Activated CD4-positive, alpha-beta T cell treated with anti-CD3 and anti-CD28 coated beads, Interleukin-2, amount 50 U/mL, for 24 hours (primary cell): ENCODE measurements around the gene SMOC1.

ENCODE experiments used
- DNase-seq, 2 donors: peaks; one replicate each; pipeline ENCODE4 v3.0.0-alpha.2; 2020; ENCODE audit warnings: low read depth in 1 of 2, low spot score in 1 of 2

Gene SMOC1

DNA sequence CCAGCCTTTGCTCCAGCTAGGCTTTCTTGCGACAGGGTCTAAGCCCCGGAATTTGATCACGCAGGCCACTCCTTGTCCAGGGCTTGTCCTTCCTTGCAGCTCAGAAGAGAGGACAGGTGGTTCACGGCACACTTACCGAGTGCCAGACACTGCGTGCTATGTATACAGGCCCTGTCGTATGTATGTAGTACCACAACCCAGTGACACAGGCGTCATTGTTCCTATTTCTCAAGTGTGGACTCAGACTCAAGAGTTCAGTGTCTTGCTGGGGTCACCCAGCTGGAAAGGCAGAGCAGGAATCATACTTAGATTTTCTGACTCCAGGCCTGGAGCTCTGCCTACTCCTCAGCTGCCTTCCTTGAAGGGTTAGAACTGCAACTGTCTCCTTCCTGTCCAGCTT is 153.9 kb downstream of the SMOC1 start:
- no peak for DNase-seq

DNA sequence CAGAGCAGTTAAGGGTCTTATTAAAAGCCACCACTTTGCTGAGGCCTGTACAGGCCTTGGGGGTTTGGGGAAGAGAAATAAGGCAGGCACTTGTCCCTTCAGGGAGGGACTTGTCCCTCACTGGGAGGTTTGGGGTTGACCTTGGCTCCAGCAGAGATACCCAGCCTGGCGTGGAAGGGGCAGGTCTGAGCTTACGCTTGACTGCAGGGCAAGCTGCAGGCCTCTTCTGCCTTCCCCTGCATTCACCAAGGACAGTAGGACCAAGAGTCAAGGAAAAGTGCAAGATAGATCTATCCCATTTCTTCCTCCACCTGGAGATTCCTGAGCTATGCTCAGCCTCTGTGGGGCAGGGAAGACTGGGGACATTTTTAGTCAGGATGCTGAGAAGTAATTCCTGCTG is 154.3 kb downstream of the SMOC1 start:
- DNase-seq, result no peak

DNA sequence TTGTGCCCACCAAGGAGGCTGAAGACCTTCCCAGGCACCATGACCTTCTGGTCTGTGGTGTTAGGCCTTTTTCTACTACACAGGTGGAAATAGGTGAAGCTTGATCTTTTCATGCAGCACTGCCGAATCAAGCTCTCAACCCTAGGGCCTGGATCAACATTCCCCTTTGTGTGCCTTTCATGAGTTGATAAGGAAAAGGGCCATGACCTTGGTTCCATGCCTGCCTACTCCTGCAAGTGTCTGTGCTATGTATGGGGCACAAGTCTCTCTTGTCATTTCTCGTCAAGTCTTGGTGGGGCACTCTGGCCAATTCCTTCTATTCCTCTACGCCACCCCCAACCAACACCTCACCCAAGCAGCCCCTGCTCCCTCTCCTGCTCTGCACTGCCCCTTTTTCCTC is 155.0 kb downstream of the SMOC1 start:
- DNase-seq, result no peak

DNA sequence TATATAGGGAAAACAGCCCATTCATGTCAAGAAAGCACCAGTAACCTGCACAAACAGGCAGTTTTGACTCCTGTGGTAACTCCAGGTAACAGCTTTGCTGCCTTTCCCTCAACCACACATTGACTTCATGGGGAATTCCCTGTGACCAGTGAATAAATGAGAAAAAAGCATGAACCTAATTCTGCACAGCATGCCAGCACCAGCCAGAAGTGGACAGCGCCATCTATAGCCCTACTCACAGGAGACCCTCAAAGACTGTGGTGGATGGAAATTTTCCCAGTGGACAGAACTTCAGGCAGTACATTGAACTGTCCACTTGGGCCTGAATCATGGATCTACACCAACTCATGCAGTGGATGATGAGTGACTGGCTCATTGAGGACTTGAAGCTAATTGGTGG is 157.4 kb downstream of the SMOC1 start:
- DNase-seq, result no peak

DNA sequence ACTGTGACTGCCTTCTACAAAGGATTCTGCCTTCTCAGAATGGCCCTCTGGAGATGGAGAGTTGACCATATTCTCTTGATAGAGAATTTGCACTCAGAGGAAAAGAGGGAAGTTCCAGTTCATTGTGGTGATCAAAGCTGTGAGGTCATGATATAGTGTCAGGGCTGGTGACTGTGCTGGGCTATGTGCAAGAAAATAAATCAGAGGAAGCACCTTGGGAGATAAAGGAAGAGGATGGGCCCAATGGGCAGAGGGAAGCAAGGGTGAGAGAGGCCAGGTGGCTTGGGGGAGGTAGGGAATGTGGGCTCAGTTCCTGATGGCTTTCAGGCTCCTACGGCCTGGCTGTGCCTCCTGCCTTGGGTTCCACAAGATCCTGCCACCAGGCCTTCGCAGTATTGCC is 163.8 kb downstream of the SMOC1 start:
- no peak for DNase-seq

DNA sequence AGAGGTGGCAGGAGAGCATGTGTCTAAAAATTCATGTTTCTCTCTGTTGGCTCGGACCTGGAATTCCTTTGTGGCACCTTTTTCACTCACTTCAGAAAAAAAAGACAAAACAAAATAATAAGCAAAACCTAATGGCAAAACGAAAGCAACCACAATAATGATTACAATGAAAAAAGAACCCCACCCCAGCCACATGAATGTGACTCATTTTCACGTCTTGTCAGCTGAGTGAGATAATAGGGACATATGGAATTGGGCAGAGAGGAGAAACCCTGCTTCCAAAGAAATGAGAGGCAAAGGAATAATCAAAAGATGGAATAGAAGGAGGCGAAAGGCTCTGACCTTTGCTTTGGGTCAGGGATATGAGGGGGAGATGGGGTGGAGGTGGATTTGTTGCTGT is 166.1 kb downstream of the SMOC1 start:
- DNase-seq, result no peak

DNA sequence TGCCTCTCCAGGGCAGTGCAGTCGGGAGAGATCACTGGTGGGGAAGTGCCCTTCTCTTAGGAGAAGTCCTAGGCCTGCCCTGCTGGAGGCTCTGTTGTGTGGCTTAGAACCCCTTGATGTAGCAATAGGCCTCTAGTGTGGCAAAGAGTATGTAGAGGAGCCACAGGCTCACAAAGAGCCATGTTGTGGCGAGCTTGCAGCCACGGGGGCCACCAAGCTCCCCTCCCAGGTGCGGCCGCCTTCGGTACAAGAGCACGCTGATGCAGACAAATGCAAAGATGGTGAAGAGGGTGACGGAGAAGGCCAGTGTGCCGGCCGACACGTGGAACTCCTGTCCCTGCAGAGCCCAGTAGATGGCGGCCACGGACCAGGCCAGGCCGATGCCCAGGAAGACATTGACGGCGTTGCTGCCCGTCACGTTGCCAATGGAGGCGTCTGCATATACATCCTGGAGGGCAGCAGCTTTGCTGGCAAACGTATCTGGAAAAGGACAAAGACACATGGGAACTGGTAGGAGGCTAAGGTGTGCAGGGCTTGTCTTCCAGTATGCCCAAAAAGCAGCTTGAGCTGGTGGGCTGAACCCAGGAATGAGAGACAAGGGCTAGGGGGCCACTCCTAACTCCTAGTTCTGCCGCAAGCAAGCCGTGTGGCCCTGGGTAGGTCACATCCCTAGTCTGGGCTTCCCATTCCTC is 166.8 kb downstream of the SMOC1 start:
- DNase-seq, result no peak

DNA sequence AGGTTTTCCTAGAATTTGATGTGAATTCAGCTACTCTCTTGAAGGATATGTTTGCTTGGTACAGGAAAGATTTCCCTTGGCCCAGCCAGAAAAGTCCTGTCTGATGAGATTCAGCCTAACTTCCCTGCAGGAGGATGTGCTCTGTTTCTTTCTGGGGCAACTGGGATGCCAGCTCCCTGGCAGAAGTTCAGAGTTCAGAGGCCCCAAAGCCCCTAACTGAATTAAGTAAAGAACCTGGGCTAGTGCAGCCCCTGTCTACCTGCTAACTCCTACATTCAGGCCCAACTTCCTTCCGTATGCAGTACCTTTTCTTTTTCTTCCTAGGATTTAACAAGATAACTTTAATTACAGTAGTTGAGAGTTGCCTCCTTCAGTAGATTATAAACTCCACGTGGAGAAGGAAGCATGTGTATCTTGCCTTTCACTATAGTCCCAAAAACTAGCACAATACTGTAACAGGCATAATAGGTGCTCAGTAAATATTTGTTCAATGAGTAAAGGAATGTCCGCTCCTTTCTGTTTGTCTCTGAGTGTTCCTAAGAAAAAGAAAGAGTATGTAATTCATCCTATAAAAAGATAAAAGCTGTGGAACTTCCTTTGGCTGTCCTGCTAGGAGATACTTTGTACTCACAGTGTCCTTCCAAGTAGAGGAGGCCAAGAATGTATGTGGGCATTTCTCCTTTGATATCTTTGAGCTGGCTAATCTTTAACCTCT is 168.5 kb downstream of the SMOC1 start:
- DNase-seq, result no peak

DNA sequence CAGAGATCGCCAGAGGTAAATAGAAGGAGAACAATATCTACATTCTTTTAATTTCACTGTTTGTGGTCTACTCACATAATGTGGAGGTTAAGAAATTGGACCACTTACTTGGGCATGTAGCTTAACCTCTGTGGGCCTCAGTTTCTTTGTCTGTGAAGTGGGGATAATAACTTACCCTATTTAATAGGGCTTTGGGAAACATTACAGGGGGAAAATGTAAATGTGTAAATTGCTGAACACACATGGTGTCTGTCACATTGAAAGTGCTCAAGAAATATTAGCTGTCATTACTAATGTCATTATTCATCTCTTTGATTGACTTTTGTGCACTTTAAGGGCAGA is 169.1 kb downstream of the SMOC1 start:
- DNase-seq, result no peak

DNA sequence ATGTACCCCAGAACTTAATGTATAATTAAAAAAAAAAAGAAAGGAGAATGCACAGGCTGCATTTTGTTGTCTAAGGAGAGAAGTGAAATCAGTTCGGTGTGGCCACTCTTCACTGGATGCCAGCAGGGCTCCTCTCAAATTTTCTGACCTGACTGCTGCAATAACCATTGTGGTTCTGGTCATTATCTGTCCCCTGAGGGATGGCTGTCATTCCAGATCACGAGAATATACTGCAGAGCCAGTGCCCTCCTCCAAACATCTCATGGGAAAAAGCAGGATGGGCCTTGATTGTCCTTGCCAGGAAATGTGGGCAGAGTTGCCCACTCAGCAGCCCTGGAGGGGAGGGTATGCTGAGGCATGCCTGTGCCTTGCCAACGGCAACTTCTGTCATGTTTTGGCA is 170.4 kb downstream of the SMOC1 start:
- DNase-seq, result no peak

DNA sequence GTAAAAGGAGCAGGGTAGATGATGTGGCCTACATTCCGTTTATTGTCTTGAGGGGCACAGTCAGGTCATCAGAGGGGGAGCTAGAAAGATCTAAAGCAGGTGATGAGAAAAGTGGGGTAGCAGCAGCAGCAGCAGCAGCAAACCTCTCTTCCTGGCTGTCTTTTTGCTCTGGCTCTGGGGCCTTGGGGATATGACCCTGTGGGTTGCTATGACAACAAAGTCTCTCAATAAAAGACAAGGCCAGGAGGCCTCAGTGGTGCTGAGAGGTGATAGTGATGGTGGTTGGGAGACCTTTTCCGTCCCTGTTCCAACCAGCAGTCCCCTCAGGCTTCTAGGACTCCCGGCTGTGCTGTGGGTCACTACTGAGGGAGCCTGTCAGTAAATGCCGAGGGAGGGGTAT is 170.9 kb downstream of the SMOC1 start:
- DNase-seq, result no peak

DNA sequence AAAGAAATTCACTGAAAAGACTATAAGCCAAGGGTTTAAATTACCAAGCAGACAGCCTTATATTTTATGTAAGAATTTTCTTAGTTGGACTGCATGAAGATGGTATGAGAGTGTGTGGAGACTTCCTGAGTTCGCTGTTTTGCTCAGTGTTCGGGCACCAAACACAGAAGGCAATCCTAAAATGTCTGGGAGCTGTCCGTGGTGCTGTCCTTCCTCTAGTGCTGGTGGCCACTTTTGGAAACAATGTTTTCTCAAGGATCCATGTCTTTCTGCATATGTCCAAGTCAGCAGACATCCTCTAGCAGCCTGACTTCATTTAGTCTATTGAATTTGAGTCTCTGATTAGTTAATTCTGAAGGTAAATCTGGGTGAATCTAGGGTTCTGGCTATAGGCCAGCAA is 173.8 kb downstream of the SMOC1 start:
- DNase-seq, result no peak

DNA sequence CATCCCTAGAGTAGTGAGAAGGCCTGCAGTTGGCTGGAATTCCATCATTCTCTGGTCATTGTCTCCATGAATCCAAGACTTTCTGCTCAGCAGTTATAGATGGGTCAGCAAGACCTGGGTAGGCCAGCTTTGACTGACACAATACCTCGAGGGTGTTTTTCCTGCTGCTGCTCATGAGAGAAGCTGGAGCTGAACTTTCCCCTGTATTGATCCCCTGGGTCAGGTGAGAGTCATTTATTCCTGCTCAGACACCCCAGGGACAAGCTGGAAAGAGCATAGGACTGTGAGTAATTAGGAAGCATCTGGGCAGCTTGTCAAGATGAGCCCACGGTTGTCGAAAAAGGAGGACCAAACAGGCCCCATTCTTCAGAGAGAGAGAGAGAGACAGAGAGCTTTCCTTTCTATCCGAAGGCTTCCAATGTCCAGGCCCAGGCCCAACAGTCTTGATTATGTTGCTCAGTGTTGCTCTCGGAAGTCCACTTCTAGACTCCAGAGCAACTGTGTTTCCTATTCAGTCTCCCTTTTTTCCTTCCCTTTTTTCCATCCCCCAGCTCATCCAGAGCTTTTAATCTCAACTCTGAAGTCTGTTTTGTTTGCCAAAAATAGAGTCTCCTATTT is 178.4 kb downstream of the SMOC1 start:
- no peak for DNase-seq

DNA sequence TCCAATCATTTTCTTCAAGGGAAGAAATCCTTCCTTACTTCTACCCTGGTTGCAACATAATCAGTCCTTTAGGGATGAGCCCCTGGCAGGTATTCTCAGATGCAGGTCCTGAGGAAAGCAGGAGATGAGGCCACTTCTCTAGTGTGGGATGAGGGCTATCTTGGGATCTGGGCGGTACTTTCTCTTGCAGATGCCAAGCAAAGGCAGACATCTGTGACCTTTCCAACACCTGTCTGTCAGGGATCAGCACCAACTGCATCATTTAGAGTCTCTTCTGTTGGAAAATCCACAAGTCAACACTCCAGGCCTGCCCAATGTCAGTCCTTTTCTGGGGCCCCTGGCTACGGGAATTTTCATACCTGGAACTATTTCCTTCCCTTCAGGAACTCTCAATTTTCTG is 180.3 kb downstream of the SMOC1 start:
- DNase-seq, result no peak

DNA sequence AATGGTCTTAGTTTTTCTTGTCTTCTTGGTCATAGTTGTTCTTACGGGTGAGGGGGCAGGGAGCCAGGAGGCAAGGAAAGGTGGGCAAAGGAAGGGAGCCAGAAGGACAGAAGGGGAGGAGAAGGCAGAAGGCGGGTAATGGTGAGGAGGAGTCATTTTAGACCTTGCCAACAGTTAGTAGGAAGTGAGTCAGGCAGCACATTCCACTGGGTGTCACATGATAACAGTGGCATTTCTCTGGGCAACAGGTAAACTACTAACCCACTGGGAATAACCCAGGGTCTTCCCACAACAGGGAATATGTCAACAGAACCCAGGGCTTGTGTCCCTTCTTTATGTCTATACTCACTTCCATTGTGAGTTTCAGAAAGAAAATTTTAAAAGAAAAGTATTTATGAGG is 181.9 kb downstream of the SMOC1 start:
- no peak for DNase-seq

DNA sequence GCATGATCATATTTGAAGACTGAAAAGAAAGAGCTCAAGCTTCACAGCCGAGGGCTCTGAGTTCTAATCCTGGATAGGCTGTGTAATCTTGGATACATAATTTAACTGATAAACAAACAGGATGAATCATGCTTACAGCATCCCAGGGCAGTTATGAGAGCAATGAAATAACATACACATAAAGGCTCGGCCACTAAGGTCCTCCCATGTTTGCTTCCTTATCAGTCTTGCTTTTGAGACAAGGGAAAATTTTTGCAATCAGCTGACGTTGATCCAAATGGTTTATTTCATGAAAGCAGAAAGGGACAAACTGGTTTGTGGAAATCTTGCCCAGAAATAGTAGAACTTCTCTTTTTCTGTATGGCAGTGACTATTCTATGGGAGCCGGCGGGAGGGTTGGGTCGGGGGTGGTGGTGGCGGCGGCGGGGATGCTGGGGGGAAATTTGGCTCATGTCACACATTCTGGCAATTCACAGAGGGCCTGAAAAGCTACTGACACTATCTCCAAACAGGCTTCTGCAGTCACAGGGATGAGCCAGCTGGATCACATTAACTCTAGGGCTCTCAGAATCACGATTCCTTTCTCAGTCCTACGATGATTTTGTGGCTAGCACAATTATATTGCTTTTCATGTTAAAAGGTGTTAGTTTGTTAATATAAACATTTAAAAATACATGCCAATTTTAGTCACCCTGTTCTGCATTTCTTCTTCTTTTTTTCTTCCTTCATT is 185.1 kb downstream of the SMOC1 start:
- DNase-seq, result no peak

DNA sequence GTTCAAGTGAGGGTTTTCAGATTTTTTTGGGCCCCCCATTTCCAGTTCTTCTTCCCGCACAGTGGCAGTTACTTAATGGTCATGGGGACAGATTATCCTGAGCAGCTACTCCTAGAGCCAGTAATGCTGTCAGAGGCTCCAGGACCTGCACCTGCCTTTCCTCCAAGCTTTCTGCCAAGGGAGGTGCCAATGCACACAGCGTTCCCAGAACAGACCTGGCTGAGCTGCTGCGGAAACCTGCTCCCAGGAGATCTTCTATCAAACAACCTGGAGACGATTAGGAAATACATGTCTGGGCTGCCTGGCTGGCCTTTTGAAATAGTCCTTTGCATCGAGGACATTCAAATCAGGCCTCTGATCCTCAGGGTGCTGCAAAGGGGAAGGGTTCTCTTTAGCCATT is 188.6 kb downstream of the SMOC1 start:
- no peak for DNase-seq

DNA sequence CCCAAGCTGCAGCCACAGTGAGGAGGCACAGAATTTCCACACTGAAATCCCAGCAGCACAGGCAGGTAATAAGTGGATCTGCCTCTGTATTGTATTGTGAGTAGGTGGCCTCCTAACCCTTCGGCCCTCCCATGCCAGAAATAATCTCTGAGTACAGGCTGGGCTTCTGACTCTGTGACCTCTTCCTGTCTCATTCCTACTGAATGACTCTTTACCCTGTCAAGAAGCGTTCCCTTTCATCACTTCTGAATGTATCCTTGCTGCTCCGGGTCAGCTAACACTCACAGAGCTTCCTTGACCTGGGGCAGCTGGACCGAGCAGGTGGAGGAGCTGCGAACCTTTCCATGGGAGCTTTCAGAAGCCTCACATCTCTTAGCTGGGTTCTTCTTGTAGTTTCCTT is 190.0 kb downstream of the SMOC1 start:
- no peak for DNase-seq

DNA sequence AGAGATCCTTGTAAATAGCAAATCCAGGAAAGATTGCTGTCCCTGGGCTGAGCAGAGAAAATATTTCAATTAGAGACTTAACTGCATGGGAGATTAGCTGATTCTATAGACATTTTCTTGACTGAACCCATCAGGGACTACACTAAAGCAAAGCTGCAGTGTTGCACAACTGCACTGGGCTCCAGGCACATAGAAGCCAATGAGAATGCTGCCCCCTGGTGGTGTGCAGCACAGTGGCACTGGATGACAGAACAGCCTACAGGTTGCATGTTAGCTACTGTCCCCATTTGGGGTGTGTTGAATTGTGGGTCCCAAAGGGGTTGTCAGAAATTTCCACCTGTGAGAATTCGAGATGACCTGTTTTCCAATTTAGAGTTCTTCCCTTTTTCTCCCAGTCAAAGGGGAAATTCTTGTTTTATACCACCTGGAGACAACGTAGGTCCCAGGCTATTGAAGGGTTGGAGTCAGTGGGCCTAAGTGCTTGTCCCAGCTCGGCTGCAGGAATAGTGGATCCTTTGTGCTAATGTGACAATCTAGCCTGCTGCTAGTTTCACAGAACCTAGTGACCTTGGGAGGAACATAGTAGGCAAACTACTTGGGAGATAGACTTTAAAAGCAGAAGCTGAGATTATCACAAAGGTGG is 194.8 kb downstream of the SMOC1 start:
- DNase-seq, result peak; percentile 16 to 34

DNA sequence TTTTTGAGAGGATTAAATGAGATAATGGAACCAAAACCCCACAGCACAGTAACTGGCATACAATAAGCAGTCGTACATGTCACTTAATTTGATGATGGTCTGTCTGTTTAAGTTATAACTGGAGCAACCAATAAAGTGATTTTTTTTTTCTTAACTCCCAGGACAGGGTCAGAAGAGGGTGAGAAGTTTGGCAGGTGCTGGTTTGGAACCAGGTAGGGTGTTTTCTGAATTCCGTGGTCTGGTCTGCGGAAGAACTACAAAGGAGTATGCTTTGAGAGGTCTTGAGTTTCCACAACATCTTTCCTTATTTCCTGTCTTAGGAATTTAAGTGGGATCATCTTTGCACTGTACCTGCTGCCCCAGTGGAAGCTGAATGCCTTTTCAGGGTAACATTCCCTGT is 197.8 kb downstream of the SMOC1 start:
- no peak for DNase-seq

DNA sequence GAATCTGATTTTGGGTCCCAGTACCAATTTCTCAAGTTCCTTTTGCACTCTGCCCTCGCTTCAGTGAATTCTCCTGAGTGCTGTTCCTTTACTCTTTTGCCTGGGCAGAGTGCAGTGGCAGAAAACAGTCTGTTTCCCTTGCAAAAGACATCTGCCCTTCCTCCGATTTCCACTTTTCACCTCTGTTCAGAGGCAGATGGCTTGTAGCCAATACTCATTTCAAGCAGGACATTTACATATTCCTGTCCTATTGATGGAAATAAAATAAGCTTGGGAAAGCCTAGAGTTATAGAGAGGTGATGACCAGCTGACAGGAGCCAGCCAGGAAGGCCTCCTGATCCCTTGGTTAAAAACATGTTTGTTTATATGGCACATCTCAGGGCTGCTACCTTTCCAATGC is 198.5 kb downstream of the SMOC1 start:
- no peak for DNase-seq

DNA sequence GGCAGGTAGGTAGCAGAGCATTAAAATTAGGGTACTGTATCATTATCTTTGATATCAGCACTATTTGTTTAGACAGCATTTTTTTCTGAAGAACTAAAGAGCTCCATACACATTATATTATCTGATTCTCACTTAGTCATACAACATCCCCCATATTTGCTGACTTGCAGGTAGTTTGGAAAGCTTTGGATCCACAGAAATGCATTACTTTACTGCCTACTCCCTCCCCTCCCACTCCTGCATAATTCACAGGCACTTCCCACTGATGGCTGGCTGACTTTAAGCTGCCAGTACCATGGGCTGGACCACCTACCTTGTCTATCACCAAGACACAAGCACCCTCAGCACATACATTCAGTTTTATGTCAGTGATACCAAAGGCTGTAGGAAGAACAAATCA is 199.1 kb downstream of the SMOC1 start:
- DNase-seq, result no peak
